Measurements from ENCODE around the gene SPPL3.

SPPL3 gene

DNA sequence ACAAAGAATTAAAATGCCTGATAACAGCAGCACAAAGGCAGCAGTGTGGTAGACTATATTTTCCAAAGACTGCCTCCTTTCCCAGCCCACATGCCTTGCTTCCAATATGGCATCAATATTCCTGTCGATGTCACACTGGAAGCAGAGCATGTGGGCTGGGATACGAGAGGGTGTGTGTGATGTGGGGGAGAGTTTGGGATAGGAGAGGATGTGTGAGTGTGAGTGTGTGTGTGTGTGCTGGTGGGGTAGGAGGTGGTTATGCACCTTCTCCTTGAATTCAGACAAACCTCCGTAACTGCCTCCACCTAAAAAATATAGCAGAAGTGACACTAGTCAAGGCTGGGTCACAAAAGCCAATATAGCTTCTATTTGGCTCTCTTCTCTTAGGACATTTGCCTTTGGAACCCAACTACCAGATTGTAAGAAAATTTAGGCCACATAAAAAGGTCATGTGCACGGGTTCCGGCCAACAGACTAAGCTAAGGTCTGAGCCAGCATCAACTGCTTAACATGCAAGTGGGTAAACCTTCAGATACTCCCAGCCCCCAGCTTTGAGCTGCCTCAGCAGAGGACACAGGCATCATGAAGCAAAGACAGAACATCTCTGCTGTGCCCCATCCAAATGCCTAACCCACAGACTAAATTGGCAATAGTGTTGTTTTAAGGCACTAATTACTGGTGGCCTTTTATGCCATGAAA is 29.5 kb downstream of the SPPL3 start:
- DNase-seq (ENCODE audit: low spot score), result no peak

- DNase-seq (ENCODE audit: low spot score), result no peak
Measured at GRCh38 chr12:120873226-120873625, 30.9 kb downstream of the SPPL3 start.

- DNase-seq (ENCODE audit: low spot score), result no peak
Measured at GRCh38 chr12:120872487-120872886, 31.7 kb downstream of the SPPL3 start.

GRCh38 chr12:120870415-120870814 is 33.7 kb downstream of the SPPL3 start:
- DNase-seq (ENCODE audit: low spot score), result no peak

- no peak for DNase-seq (ENCODE audit: low spot score)
Measured at GRCh38 chr12:120869376-120869775, 34.8 kb downstream of the SPPL3 start.

DNA sequence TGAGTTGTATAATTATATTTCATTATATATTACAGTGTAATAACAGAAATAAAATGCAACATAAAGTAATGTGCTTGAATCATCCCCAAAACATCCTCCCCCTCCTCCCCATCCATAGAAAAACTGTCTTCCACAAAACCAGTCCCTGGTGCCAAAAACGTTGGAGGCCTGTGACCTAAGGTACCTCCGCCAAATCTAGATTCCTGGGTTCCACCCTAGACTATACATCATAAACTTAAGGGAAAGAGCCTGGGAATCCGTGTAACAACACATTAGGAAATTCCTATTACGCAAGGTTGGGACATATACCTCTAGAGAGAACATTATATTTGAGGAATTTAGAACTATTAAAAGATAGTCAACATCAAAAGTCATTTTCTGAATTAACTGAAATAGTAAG is 38.0 kb downstream of the SPPL3 start:
- no peak for DNase-seq (ENCODE audit: low spot score)

DNA sequence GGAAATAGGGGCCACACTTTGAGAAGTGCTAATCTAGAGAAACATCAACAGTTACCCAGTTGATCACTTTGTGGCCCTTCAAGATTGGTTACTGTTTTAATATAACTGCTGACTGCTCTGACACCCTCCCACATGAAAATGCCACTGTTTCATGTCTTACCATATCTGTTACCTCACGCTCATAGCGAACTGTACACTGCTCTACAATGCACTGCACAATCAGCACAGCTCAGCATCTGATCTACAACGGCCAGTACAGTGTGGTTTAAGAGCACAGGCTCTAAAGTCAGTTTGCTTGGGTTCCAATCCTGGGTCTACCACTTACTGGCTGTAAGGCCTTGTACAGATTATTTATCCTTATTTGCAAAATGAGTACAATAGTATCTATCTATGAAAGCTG is 39.1 kb downstream of the SPPL3 start:
- DNase-seq (ENCODE audit: low spot score), result no peak

GRCh38 chr12:120862664-120863063 is 41.5 kb downstream of the SPPL3 start:
- peak; percentile 41 for DNase-seq (ENCODE audit: low spot score)

DNA sequence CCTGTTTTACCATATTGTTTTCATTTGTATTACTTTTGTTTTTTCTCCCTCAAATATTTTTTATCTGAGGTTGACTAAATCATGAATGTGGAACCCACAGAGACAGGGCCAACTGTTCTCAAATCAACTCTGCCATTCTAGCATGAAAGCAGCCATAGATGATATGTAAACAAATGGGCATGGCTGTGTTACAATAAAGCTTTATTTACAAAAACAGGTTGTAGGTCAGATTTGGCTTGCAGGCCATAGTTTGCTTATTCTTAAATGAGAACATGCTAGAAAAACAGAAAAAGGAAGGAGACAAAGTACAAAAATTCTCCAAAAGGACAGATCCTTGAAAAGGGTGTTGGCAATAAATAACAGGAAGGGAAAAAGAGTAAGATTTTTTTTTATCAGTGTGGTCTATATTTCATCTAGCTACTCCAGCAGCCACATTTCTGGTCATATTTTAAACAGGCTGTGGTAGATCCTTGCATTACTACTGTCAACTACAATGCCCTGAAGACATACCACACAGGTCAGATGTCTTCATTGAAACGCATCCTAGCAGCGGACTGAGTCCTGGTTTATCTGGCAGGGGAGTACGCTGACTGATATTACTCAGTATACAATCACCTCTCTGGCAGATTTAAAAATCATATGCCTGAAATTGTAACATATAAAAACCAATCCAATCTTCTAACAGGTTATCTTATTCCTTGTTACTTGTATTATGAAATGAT is 42.9 kb downstream of the SPPL3 start:
- no peak for DNase-seq (ENCODE audit: low spot score)

GRCh38 chr12:120858306-120859088 is 45.7 kb downstream of the SPPL3 start:
- no peak for DNase-seq (ENCODE audit: low spot score)

DNA sequence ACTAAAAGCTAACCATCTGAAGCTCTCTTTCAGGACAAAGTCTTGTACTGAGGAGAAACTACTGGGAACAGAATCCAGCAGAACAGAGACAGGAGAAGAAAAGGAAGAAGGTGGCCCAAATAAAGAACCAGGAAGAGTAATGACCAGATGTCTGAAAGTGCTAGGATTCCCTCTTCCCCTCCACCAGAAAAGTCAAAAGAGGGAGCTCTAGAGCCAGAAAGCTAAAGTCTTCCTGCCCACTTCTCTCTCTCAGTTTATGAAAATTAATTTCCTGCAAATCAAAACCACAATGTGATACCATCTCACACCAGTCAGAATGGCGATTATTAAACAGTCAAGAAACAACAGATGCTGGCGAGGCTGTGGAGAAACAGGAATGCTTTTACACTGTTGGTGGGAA is 47.2 kb downstream of the SPPL3 start:
- no peak for DNase-seq (ENCODE audit: low spot score)

DNA sequence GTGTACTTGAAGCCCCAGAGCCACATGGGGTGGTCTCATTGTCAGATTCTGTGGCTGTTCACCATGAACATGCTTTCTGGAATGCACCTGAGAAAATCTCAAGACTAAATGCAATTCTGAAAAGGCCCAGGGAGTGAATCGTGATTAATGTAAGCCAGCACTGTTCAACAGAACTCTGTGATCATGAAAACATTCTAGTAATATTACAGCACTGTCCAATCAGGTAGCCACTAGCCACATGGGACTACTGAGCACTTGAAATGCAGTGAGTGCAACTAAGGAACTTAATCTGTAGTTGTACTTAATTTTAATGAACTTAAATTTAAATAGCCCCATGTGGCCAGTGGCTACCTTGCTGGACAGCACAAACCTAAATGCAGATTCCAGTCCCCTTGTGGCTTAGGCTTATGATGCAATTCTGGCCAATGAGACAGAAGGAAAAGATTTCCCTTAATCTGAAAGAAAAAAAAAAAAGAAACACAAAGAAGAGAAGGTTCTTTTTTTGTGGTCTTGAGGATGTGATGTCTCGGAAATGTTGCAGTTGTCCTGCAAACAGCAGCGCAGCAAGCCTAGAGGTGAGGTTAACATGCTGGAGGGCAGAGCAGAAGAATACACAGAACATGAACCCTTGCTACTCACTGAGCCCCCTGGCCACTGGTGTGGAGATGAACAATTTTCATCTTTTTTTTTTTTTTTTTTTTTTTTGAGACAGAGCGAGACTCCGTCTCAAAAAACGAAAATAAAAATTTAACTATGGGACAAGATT is 48.2 kb downstream of the SPPL3 start:
- no peak for DNase-seq (ENCODE audit: low spot score)

DNA sequence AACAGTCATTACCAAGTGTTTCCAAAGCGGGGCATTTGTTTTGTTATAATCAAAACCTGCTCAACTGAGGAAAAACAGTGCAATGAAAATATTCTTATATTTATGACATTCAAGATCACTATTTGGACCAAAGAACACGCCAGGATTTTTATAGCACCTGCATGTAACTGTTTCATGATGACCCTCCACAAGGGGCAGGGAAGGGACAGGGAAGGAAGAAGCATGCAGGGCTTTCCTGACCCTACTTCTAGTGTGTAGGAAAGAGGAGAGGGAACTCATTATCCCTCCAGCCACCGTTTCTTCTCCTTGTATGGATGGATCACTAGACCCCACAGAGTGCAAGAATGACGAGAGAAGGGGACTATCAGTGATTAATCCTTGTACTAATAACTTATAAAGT is 49.4 kb downstream of the SPPL3 start:
- DNase-seq (ENCODE audit: low spot score), result no peak

DNA sequence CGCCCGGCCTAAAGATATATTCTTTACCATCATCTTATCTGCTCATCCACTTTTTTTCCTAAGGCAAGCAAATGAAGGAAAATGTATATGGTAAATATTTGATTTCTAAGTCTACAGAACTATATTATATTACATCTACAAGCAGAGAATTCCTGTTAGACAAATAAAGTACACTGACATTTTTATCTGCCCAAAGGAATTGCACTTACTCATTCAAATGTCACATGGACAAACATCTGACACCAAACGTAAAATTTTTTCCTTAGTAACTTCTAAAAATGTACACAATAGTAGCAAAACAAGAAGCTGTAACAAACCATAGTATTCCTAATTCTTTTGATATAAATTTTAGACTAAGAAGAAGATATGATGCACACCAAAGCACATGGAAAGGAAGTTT is 51.0 kb downstream of the SPPL3 start:
- no peak for DNase-seq (ENCODE audit: low spot score)

DNA sequence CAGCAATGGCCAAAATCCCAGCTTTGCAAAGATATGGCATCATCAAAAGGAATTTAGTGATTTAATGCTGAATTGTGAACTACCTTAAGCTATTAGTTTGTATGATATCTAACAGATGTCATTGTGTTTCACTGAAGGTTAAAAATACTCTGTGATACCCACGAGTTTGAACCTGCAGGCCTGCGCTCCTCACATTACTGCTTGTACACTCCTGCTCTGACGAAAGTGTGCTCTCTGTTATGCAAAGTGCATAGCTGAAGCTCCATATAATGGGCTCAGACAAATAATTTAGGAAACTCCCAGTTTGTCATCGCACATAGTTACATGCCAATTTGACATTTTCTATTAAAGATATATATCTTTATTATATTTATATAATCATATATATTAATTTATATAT is 52.2 kb downstream of the SPPL3 start:
- no peak for DNase-seq (ENCODE audit: low spot score)

DNA sequence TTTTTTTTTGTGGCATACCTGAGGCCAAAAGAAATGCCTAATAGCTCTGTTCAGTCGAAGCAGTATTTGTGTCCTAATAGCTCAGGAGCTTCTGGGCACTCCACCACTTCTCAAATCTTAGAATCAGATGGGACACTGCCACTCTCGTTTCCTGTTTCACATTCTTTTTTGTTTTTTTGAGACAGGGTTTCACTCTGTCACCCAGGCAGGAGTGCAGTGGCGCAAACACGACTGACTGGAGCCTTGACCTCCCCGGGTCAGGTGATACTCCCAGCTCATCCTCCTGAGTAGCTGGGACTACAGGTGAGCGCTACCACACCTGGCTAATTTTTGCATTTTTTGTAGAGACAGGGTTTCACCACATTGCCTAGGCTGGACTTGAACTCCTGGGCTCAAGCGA is 52.7 kb downstream of the SPPL3 start:
- DNase-seq (ENCODE audit: low spot score), result no peak

- no peak for DNase-seq (ENCODE audit: low spot score)
Measured at GRCh38 chr12:120849765-120850164, 54.4 kb downstream of the SPPL3 start.

GRCh38 chr12:120847814-120848213 is 56.3 kb downstream of the SPPL3 start:
- DNase-seq (ENCODE audit: low spot score), result no peak

DNA sequence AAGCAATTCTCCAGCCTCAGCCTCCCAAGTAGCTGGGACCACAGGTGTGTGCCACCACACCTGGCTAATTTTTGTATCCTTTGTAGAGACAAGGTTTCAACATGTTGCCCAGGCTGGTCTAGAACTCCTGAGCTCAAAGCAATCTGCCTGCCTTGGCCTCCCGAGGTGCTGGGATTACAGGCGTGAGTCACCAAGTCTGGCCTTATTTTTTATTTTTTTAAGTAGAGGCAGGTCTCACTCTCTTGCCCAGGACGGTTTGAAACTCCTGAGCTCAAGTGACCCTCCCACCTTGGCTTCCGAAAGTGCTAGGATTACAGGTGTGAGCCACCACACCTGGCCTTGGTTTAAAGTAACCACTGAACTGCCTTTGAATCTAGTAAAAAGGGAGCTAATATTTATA is 56.8 kb downstream of the SPPL3 start:
- no peak for DNase-seq (ENCODE audit: low spot score)

- no peak for DNase-seq (ENCODE audit: low spot score)
Measured at GRCh38 chr12:120846721-120847120, 57.4 kb downstream of the SPPL3 start.

DNA sequence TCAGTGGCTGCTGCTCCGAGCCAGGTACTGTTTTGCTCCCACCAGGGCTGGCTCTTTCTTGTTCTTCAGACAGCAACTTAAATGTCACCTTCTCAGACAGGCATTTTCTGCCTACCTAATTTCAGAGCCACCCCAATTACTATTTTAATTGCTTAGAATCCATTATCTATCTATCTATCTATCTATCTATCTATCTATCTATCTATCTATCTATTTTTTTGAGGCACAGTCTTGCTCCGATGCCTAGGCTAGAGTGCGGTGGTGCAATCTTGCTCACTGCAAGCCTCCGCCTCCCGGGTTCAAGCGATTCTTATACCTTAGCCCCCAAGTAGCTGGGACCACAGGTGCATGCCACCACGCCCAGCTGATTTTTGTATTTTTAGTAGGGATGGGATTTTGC is 58.5 kb downstream of the SPPL3 start:
- no peak for DNase-seq (ENCODE audit: low spot score)

GRCh38 chr12:120844768-120845449 is 59.2 kb downstream of the SPPL3 start:
- no peak for DNase-seq (ENCODE audit: low spot score)

Data from iPS-NIHi11 (cell line).